OCI-LY1 (cell line): ENCODE measurements around the gene CYP4F11.

Experiments
- H2AFZ ChIP-seq: fragments of 200-600 bp; sonication (generic), shearing (Covaris generic); 2 replicates; pipeline ENCODE4 v1.6.0; 2014; ENCODE audit warnings: antibody characterized with exemption, mild to moderate bottlenecking, low read length
- H3F3A ChIP-seq: fragments of 200-600 bp; sonication (generic), shearing (Covaris generic); 2 replicates; pipeline ENCODE4 v1.6.0; 2014; ENCODE audit warnings: mild to moderate bottlenecking, antibody characterized with exemption, low read length, moderate library complexity; ENCODE audit not compliant: insufficient read depth
- H3K27ac ChIP-seq: fragments of 200-600 bp; sonication (generic); 2 replicates; pipeline ENCODE4 v1.5.1; 2014; ENCODE audit warnings: low read length, mixed run types, mild to moderate bottlenecking, low read depth; ENCODE audit not compliant: poor library complexity, severe bottlenecking
- H3K27me3 ChIP-seq: fragments of 200-600 bp; sonication (generic); 2 replicates; pipeline ENCODE4 v1.6.0; 2014; ENCODE audit warnings: antibody characterized with exemption, mild to moderate bottlenecking, low read length, moderate library complexity; ENCODE audit not compliant: insufficient read depth
- H3K36me3 ChIP-seq: fragments of 200-600 bp; sonication (generic); 2 replicates; pipeline ENCODE4 v1.6.1; 2014; ENCODE audit warnings: mild to moderate bottlenecking, antibody characterized with exemption, low read length, moderate library complexity, mixed read lengths; ENCODE audit not compliant: insufficient read depth
- H3K4me1 ChIP-seq: fragments of 200-600 bp; sonication (generic); 2 replicates; pipeline ENCODE4 v1.5.1; 2014; ENCODE audit warnings: mild to moderate bottlenecking, low read length, moderate library complexity; ENCODE audit not compliant: insufficient read depth, severe bottlenecking
- H3K4me2 ChIP-seq: fragments of 200-600 bp; sonication (generic), shearing (Covaris generic); 2 replicates; pipeline ENCODE4 v1.6.1; 2014; ENCODE audit warnings: low read length
- H3K4me3 ChIP-seq: fragments of 200-600 bp; sonication (generic); 2 replicates; pipeline ENCODE4 v1.5.1; 2014; ENCODE audit warnings: low read length, low read depth, mild to moderate bottlenecking, mixed read lengths; ENCODE audit not compliant: poor library complexity, severe bottlenecking
- H3K79me2 ChIP-seq: fragments of 200-600 bp; shearing (Covaris generic); 2 replicates; pipeline ENCODE4 v1.6.1; 2016; ENCODE audit warnings: mixed run types, low read length, mixed read lengths; ENCODE audit not compliant: insufficient read depth
- H3K9ac ChIP-seq: fragments of 200-600 bp; sonication (generic), shearing (Covaris generic); 2 replicates; pipeline ENCODE4 v1.6.1; 2014; ENCODE audit warnings: mild to moderate bottlenecking, low read length, mixed read lengths
- H3K9me2 ChIP-seq: fragments of 200-600 bp; sonication (generic), shearing (Covaris generic); 2 replicates; pipeline ENCODE4 v1.6.1; 2014; ENCODE audit warnings: low read depth, mild to moderate bottlenecking, low read length, mixed read lengths
- H3K9me3 ChIP-seq: fragments of 200-600 bp; shearing (Covaris generic); 2 replicates; pipeline ENCODE4 v1.6.1; 2014; ENCODE audit warnings: low read length, mixed read lengths
- H4K20me1 ChIP-seq: fragments of 200-600 bp; sonication (generic), shearing (Covaris generic); 2 replicates; pipeline ENCODE4 v1.6.0; 2016; ENCODE audit warnings: mild to moderate bottlenecking, low read length; ENCODE audit not compliant: insufficient read depth
- EZH2 ChIP-seq: fragments of 200-600 bp; sonication (generic), shearing (Covaris generic); IDR thresholded peaks from 2 replicates; pipeline ENCODE4 v1.8.0; 2017; ENCODE audit warnings: borderline replicate concordance, mixed run types, mild to moderate bottlenecking, antibody characterized with exemption, low read length, moderate library complexity, mixed read lengths
- TF ChIP-seq, protein P1 (sequence below): fragments of 200-600 bp; sonication (generic), shearing (Covaris generic); IDR thresholded peaks from 2 replicates; pipeline ENCODE4 v1.5.1; 2017; ENCODE audit warnings: mild to moderate bottlenecking, antibody characterized with exemption, low read length, moderate library complexity, mixed read lengths

CYP4F11 gene

DNA sequence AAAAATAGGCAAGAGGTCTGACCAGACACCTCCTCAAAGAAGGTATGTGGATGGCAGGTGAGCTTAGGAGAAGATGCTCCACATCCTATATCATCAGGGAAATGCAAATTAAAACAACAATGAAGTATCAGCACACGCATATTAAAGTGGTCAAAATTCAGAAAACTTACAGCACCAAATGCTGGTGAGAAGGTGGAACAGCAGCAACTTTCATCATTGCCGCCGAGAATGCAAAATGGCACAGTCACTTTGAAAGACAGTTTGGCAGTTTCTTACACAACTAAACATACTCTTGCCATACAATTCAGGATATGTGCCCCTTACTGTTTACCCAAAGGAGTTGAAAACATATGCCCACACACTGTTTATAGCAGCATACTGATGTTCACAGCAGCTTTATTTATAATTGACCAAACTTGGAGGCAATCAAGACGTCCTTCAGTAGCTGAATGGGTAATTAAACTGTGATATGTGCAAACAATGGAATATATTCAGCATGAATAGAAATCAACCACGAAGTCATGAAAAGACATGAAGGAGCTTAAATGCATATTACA lies 37.0 kb upstream of the CYP4F11 start:
- H3K9me3 ChIP-seq, result no peaks in the 10 kb centered on the region
- H4K20me1 ChIP-seq, result no peaks in the 10 kb centered on the region
- H3K4me3 ChIP-seq, result no peak overlapping the region
- H3K36me3 ChIP-seq, result no peaks in the 10 kb centered on the region
- H3K9me2 ChIP-seq, result no peaks in the 10 kb centered on the region
- H3K4me1 ChIP-seq, result no peaks in the 10 kb centered on the region
- no peaks in the 10 kb centered on the region for H3K27me3 ChIP-seq
- no peak for TF ChIP-seq EZH2
- no peak overlapping the region for H3K9ac ChIP-seq
- H3F3A ChIP-seq, result no peaks in the 10 kb centered on the region
- H3K79me2 ChIP-seq, result no peaks in the 10 kb centered on the region
- no peak overlapping the region for H3K27ac ChIP-seq
- no peak overlapping the region for H2AFZ ChIP-seq
- no peak overlapping the region for H3K4me2 ChIP-seq

DNA sequence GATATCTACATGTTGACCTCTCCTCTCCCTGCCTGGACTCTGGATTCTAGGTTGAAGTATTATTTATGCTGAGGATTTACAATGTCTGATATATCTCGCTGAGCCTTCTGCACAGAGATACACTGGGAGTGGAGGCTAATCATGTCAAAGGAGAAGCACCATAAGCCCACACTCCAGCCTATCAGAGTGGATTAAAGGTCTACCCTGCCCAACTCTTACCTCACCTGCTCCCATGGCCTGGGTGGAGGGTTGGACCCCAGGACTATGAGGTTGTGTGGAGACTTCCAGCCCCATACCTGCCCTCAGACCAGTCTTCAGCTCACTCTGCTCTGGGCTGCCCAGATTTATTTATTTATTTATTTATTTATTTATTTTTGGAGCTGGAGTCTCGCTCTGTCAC lies 29.9 kb upstream of the CYP4F11 start:
- no peaks in the 10 kb centered on the region for H3K9me2 ChIP-seq
- no peaks in the 10 kb centered on the region for H3F3A ChIP-seq
- H3K79me2 ChIP-seq, result no peaks in the 10 kb centered on the region
- no peak overlapping the region for H3K4me2 ChIP-seq
- no peaks in the 10 kb centered on the region for H3K4me1 ChIP-seq
- H3K4me3 ChIP-seq, result no peak overlapping the region
- no peaks in the 10 kb centered on the region for H3K36me3 ChIP-seq
- H2AFZ ChIP-seq, result no peak overlapping the region
- H3K9me3 ChIP-seq, result no peaks in the 10 kb centered on the region
- H3K27me3 ChIP-seq, result no peaks in the 10 kb centered on the region
- H4K20me1 ChIP-seq, result no peaks in the 10 kb centered on the region
- TF ChIP-seq, protein P1, sequence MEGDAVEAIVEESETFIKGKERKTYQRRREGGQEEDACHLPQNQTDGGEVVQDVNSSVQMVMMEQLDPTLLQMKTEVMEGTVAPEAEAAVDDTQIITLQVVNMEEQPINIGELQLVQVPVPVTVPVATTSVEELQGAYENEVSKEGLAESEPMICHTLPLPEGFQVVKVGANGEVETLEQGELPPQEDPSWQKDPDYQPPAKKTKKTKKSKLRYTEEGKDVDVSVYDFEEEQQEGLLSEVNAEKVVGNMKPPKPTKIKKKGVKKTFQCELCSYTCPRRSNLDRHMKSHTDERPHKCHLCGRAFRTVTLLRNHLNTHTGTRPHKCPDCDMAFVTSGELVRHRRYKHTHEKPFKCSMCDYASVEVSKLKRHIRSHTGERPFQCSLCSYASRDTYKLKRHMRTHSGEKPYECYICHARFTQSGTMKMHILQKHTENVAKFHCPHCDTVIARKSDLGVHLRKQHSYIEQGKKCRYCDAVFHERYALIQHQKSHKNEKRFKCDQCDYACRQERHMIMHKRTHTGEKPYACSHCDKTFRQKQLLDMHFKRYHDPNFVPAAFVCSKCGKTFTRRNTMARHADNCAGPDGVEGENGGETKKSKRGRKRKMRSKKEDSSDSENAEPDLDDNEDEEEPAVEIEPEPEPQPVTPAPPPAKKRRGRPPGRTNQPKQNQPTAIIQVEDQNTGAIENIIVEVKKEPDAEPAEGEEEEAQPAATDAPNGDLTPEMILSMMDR, result no peak
- no peak for TF ChIP-seq EZH2
- H3K9ac ChIP-seq, result no peak overlapping the region
- no peak overlapping the region for H3K27ac ChIP-seq

DNA sequence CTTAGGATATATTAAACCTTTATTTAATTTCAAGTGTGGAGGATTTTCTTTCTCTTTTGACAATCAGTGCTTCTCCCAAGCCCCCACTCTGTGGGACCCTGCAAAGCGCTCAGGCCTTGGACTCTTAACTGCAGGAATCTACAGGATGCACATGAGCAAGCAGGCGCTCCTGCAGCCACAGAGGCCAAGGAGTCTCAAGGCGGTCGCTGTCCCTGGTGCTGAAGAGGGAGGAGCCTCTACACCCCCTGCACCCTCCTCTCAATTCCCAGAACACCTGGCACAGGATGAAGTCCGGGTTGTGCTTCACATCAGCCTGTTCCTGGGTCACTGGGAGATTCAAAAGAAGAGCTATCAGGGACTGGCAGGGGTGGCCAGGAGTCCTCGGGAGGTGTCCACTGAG lies 28.0 kb upstream of the CYP4F11 start:
- Histone ChIP-seq H3K36me3 (no peaks in the 10 kb centered on the region), H3F3A (no peaks in the 10 kb centered on the region), H3K27ac (no peak overlapping the region), H3K9me2 (no peaks in the 10 kb centered on the region), H3K79me2 (no peaks in the 10 kb centered on the region), H2AFZ (no peak overlapping the region), H3K4me2 (no peak overlapping the region), H3K9me3 (no peaks in the 10 kb centered on the region), H3K27me3 (no peaks in the 10 kb centered on the region), H3K9ac (no peak overlapping the region), H3K4me1 (no peaks in the 10 kb centered on the region), H3K4me3 (no peak overlapping the region), H4K20me1 (no peaks in the 10 kb centered on the region)
- TF ChIP-seq EZH2, result no peak
- TF ChIP-seq, protein P1, result no peak

DNA sequence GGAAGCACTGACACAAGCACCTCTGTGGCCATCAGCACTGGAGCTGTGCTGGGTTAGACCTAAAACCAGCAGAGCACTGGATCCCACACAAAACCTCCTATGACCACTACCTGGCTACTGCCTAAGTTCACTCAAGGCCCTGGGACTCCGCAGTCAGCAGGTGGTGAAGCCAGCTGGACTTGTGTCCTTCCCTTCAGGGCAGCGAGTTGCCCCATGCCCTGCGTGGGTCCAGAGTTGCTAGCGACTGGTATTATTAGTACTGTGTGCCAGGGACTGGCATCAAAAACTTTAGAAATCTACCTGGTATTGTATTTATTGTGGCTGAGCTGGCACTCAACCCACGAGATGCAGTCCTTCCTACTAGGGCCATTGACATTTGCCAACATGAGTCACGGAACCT lies 20.5 kb upstream of the CYP4F11 start:
- H2AFZ ChIP-seq, result no peak overlapping the region
- H3K9me3 ChIP-seq, result no peaks in the 10 kb centered on the region
- no peak overlapping the region for H3K27ac ChIP-seq
- no peaks in the 10 kb centered on the region for H3K27me3 ChIP-seq
- H4K20me1 ChIP-seq, result no peaks in the 10 kb centered on the region
- no peak overlapping the region for H3K9ac ChIP-seq
- H3K4me1 ChIP-seq, result no peaks in the 10 kb centered on the region
- TF ChIP-seq, protein P1, result no peak
- TF ChIP-seq EZH2, result no peak
- H3K4me3 ChIP-seq, result no peak overlapping the region
- H3K9me2 ChIP-seq, result no peaks in the 10 kb centered on the region
- H3K4me2 ChIP-seq, result no peak overlapping the region
- H3K79me2 ChIP-seq, result no peaks in the 10 kb centered on the region
- no peaks in the 10 kb centered on the region for H3F3A ChIP-seq
- no peaks in the 10 kb centered on the region for H3K36me3 ChIP-seq
